NCI-H2227 treated with DMSO at 0.1 percent for 48 hours (cell line): ENCODE data around the gene SERTAD1.
"Not testable (repeated sequence)": the region's sequence is repeated elsewhere in the genome, so short reads cannot be mapped to it uniquely, and the experiment has no call there.

Experiments
- DNase-seq: peaks from one replicate; lab custom pipeline; 2025; lab: John Stamatoyannopoulos, UW

The SERTAD1 gene

GRCh38 chr19:40421993-40422747 lies 3.6 kb downstream of the SERTAD1 start:
- no peak for DNase-seq

GRCh38 chr19:40420766-40421765 lies 4.7 kb downstream of the SERTAD1 start:
- DNase-seq = peak; percentile 94

- DNase-seq = no peak
Observed at GRCh38 chr19:40420451-40420765, 5.4 kb downstream of the SERTAD1 start.

GRCh38 chr19:40419780-40420179 lies 6.0 kb downstream of the SERTAD1 start:
- no peak for DNase-seq

- no peak for DNase-seq
Observed at GRCh38 chr19:40419066-40419612, 6.7 kb downstream of the SERTAD1 start.

GRCh38 chr19:40418040-40418439 lies 7.8 kb downstream of the SERTAD1 start:
- DNase-seq = no peak

GRCh38 chr19:40417643-40417981 lies 8.2 kb downstream of the SERTAD1 start:
- DNase-seq = no peak

- DNase-seq = no peak
Observed at GRCh38 chr19:40416918-40417642, 8.7 kb downstream of the SERTAD1 start.

- DNase-seq = no peak
Observed at GRCh38 chr19:40415768-40416167, 10.0 kb downstream of the SERTAD1 start.

GRCh38 chr19:40414542-40415535 lies 11.0 kb downstream of the SERTAD1 start:
- DNase-seq = no peak

GRCh38 chr19:40413291-40413845 lies 12.4 kb downstream of the SERTAD1 start, which contains the start of gene PRX:
PRX (minus strand) TSS chr19:40413378; CDS start chr19:40407932, 5,446 bp downstream.
- DNase-seq = peak; percentile 47

GRCh38 chr19:40412866-40413265 lies 12.9 kb downstream of the SERTAD1 start:
- DNase-seq = no peak

- no peak for DNase-seq
Observed at GRCh38 chr19:40411958-40412499, 13.8 kb downstream of the SERTAD1 start.

- no peak for DNase-seq
Observed at GRCh38 chr19:40411125-40411842, 14.5 kb downstream of the SERTAD1 start.

- DNase-seq = no peak
Observed at GRCh38 chr19:40410030-40410389, 15.8 kb downstream of the SERTAD1 start.

GRCh38 chr19:40408598-40408925 lies 17.2 kb downstream of the SERTAD1 start:
- not testable (repeated sequence) for DNase-seq

GRCh38 chr19:40407714-40408597 lies 17.8 kb downstream of the SERTAD1 start:
- DNase-seq = no peak

GRCh38 chr19:40403262-40403984 lies 22.4 kb downstream of the SERTAD1 start:
- DNase-seq = peak; percentile 93
